Body of pancreas (tissue), 4 donors: ENCODE results near the gene OR2A2.

Source experiments
- POLR2A ChIP-seq, 3 donors: fragments of 450-650 bp; IDR thresholded peaks; one replicate each; pipeline ENCODE4 v1.6.1; 2016; ENCODE audit warnings: antibody characterized with exemption in 3 of 3, mild to moderate bottlenecking in 2 of 3
- TF ChIP-seq, protein P1 (sequence below), 7 experiments: fragments of 450-650 bp in 4 of 7; fragments of 200-600 bp in 3 of 7; sonication (generic) in 3 of 7; IDR thresholded peaks; one replicate each; pipeline ENCODE4 v1.5.1; 2016 to 2019; ENCODE audit warnings: antibody characterized with exemption in 7 of 7

DNA sequence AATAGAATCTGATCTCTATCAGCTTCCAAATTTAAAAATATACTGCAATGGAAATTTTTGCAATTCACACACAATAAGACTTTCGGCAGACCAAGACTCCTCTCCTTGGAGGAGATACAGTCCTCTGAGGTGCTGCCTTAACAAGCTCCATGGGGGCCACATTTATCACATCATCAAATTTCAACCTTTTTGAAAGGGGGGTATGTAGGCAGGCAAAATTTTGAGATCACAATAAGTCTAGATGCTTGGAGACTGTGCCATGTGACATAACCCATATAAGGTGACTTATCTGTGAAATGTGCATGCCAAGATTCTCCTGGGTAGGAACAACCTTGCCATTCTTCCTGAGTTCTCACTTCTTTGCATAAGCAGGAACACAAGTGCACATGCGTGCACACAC, 23.4 kb upstream of the OR2A2 start, which contains the start of gene OR2A12:
- TF ChIP-seq, protein P1, sequence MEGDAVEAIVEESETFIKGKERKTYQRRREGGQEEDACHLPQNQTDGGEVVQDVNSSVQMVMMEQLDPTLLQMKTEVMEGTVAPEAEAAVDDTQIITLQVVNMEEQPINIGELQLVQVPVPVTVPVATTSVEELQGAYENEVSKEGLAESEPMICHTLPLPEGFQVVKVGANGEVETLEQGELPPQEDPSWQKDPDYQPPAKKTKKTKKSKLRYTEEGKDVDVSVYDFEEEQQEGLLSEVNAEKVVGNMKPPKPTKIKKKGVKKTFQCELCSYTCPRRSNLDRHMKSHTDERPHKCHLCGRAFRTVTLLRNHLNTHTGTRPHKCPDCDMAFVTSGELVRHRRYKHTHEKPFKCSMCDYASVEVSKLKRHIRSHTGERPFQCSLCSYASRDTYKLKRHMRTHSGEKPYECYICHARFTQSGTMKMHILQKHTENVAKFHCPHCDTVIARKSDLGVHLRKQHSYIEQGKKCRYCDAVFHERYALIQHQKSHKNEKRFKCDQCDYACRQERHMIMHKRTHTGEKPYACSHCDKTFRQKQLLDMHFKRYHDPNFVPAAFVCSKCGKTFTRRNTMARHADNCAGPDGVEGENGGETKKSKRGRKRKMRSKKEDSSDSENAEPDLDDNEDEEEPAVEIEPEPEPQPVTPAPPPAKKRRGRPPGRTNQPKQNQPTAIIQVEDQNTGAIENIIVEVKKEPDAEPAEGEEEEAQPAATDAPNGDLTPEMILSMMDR (IDR thresholded peaks at IDR 0.05): no peak
- TF ChIP-seq POLR2A (IDR thresholded peaks at IDR 0.05): no peak
